Measurements from ENCODE around the gene CCDC167.

- no peak for TF ChIP-seq RAD21 (IDR thresholded peaks at IDR 0.05; ENCODE audit: low read depth)
- no peak for TF ChIP-seq EP300 (IDR thresholded peaks at IDR 0.05; ENCODE audit: borderline replicate concordance)
- no peak for TF ChIP-seq TAF1 (IDR thresholded peaks at IDR 0.05; ENCODE audit: low read depth)
- no peak for TF ChIP-seq NFIC (IDR thresholded peaks at IDR 0.05)
- TF ChIP-seq YY1 (IDR thresholded peaks at IDR 0.05; ENCODE audit: low read depth): no peak
- TF ChIP-seq TEAD4 (IDR thresholded peaks at IDR 0.05): no peak
Observed at GRCh38 chr6:37512400-37513011, 12.8 kb upstream of the CCDC167 start.

All from Ishikawa (cell line).